Activated naive CD8-positive, alpha-beta T cell treated with anti-CD3 and anti-CD28 coated beads, Interleukin-2, amount 50 U/mL, for 24 hours (primary cell): ENCODE data around the gene NTRK3.

Source experiments
- ATAC-seq: fragments of 150-1000 bp; cut with Tn5 transposase; one replicate; pipeline ENCODE4 v1.10.0; 2021
- DNase-seq: peaks from one replicate; pipeline ENCODE4 v3.0.0; 2021
- H3K27ac Mint-ChIP-seq: one replicate; pipeline ENCODE4 v1.8.0; 2021; ENCODE audit warnings: mild to moderate bottlenecking, mixed read lengths
- H3K27me3 Mint-ChIP-seq: one replicate; pipeline ENCODE4 v1.8.0; 2021; ENCODE audit warnings: mixed read lengths
- H3K36me3 Mint-ChIP-seq: one replicate; pipeline ENCODE4 v1.8.0; 2021; ENCODE audit warnings: low read depth, mixed read lengths
- H3K4me1 Mint-ChIP-seq: one replicate; pipeline ENCODE4 v1.8.0; 2021; ENCODE audit warnings: mixed read lengths
- H3K4me3 Mint-ChIP-seq: one replicate; pipeline ENCODE4 v1.8.0; 2021; ENCODE audit warnings: mild to moderate bottlenecking, moderate library complexity, mixed read lengths
- H3K9me3 Mint-ChIP-seq: one replicate; pipeline ENCODE4 v1.8.0; 2021; ENCODE audit warnings: mixed read lengths

NTRK3 gene

GRCh38 chr15:87938031-87938430 lies 318.5 kb downstream of the NTRK3 start:
- Mint-ChIP-seq H3K4me3 (no peak overlapping the region), H3K9me3 (no peaks in the 10 kb centered on the region), H3K36me3 (no peaks in the 10 kb centered on the region), H3K4me1 (no peaks in the 10 kb centered on the region), H3K27ac (no peak overlapping the region), H3K27me3 (peaks cover 2% of the 10 kb centered on the region)
- DNase-seq, result no peak
- no peak for ATAC-seq

GRCh38 chr15:87935583-87935982 lies 321.0 kb downstream of the NTRK3 start:
- DNase-seq (no peak), ATAC-seq (no peak)
- H3K27ac Mint-ChIP-seq, result no peak overlapping the region
- no peaks in the 10 kb centered on the region for H3K36me3 Mint-ChIP-seq
- peaks cover 2% of the 10 kb centered on the region for H3K27me3 Mint-ChIP-seq
- H3K9me3 Mint-ChIP-seq, result no peaks in the 10 kb centered on the region
- no peaks in the 10 kb centered on the region for H3K4me1 Mint-ChIP-seq
- H3K4me3 Mint-ChIP-seq, result no peak overlapping the region

- Mint-ChIP-seq H3K27ac (no peak overlapping the region), H3K27me3 (peaks cover 3% of the 10 kb centered on the region), H3K9me3 (no peaks in the 10 kb centered on the region), H3K36me3 (no peaks in the 10 kb centered on the region), H3K4me1 (no peaks in the 10 kb centered on the region), H3K4me3 (no peak overlapping the region)
- ATAC-seq (no peak), DNase-seq (no peak)
These were observed 325.0 kb downstream of the NTRK3 start for GRCh38 chr15:87931584-87931983.

- peaks cover 3% of the 10 kb centered on the region for H3K27me3 Mint-ChIP-seq
- no peaks in the 10 kb centered on the region for H3K9me3 Mint-ChIP-seq
- H3K4me3 Mint-ChIP-seq, result no peak overlapping the region
- no peak overlapping the region for H3K27ac Mint-ChIP-seq
- ATAC-seq (no peak), DNase-seq (no peak)
- no peaks in the 10 kb centered on the region for H3K36me3 Mint-ChIP-seq
- H3K4me1 Mint-ChIP-seq, result no peaks in the 10 kb centered on the region
These were observed 326.1 kb downstream of the NTRK3 start for GRCh38 chr15:87930457-87930856.

GRCh38 chr15:87929841-87930240 lies 326.7 kb downstream of the NTRK3 start:
- H3K27me3 Mint-ChIP-seq, result peaks cover 3% of the 10 kb centered on the region
- no peak for DNase-seq
- no peak overlapping the region for H3K4me3 Mint-ChIP-seq
- no peaks in the 10 kb centered on the region for H3K36me3 Mint-ChIP-seq
- no peak for ATAC-seq
- no peak overlapping the region for H3K27ac Mint-ChIP-seq
- H3K9me3 Mint-ChIP-seq, result no peaks in the 10 kb centered on the region
- no peaks in the 10 kb centered on the region for H3K4me1 Mint-ChIP-seq

- H3K36me3 Mint-ChIP-seq, result no peaks in the 10 kb centered on the region
- peaks cover 3% of the 10 kb centered on the region for H3K9me3 Mint-ChIP-seq
- no peak overlapping the region for H3K4me3 Mint-ChIP-seq
- no peak for DNase-seq
- H3K4me1 Mint-ChIP-seq, result no peaks in the 10 kb centered on the region
- no peak for ATAC-seq
- peaks cover 4% of the 10 kb centered on the region for H3K27me3 Mint-ChIP-seq
- no peak overlapping the region for H3K27ac Mint-ChIP-seq
These were observed 332.1 kb downstream of the NTRK3 start for GRCh38 chr15:87924433-87924832.

GRCh38 chr15:87919064-87919463 lies 337.5 kb downstream of the NTRK3 start:
- Mint-ChIP-seq H3K4me3 (no peak overlapping the region), H3K27ac (no peak overlapping the region), H3K4me1 (no peaks in the 10 kb centered on the region), H3K27me3 (peaks cover 1% of the 10 kb centered on the region), H3K9me3 (peaks cover 7% of the 10 kb centered on the region), H3K36me3 (no peaks in the 10 kb centered on the region)
- no peak for DNase-seq
- ATAC-seq, result no peak

- Mint-ChIP-seq H3K36me3 (no peaks in the 10 kb centered on the region), H3K27me3 (peaks cover 1% of the 10 kb centered on the region), H3K9me3 (peaks cover 7% of the 10 kb centered on the region), H3K4me1 (no peaks in the 10 kb centered on the region), H3K27ac (no peak overlapping the region), H3K4me3 (no peak overlapping the region)
- ATAC-seq (no peak), DNase-seq (no peak)
These were observed 339.1 kb downstream of the NTRK3 start for GRCh38 chr15:87917480-87917879.

- Mint-ChIP-seq H3K4me3 (no peak overlapping the region), H3K27me3 (peaks cover 5% of the 10 kb centered on the region), H3K4me1 (no peaks in the 10 kb centered on the region), H3K36me3 (no peaks in the 10 kb centered on the region), H3K9me3 (peaks cover 7% of the 10 kb centered on the region), H3K27ac (no peak overlapping the region)
- no peak for DNase-seq
- ATAC-seq, result no peak
These were observed 340.3 kb downstream of the NTRK3 start for GRCh38 chr15:87916208-87916607.

- H3K36me3 Mint-ChIP-seq, result no peaks in the 10 kb centered on the region
These were observed 346.2 kb downstream of the NTRK3 start for GRCh38 chr15:87910301-87910700.

GRCh38 chr15:87907676-87908446 lies 348.7 kb downstream of the NTRK3 start:
- H3K36me3 Mint-ChIP-seq, result no peaks in the 10 kb centered on the region
- H3K27ac Mint-ChIP-seq, result no peak overlapping the region
- no peaks in the 10 kb centered on the region for H3K4me1 Mint-ChIP-seq

More at GRCh38 chr15:87910301-87910700, 346.2 kb downstream of the NTRK3 start:
- no peak overlapping the region for H3K27ac Mint-ChIP-seq
- peaks cover 4% of the 10 kb centered on the region for H3K9me3 Mint-ChIP-seq
- H3K4me3 Mint-ChIP-seq, result no peak overlapping the region
- ATAC-seq, result no peak
- DNase-seq, result no peak
- H3K4me1 Mint-ChIP-seq, result no peaks in the 10 kb centered on the region
- H3K27me3 Mint-ChIP-seq, result peaks cover 4% of the 10 kb centered on the region

GRCh38 chr15:87906444-87906843 lies 350.1 kb downstream of the NTRK3 start:
- ATAC-seq (no peak), DNase-seq (no peak)
- no peaks in the 10 kb centered on the region for H3K36me3 Mint-ChIP-seq
- peaks cover 1% of the 10 kb centered on the region for H3K27me3 Mint-ChIP-seq
- H3K4me1 Mint-ChIP-seq, result no peaks in the 10 kb centered on the region
- H3K27ac Mint-ChIP-seq, result no peak overlapping the region
- no peaks in the 10 kb centered on the region for H3K9me3 Mint-ChIP-seq
- H3K4me3 Mint-ChIP-seq, result no peak overlapping the region

More at GRCh38 chr15:87907676-87908446, 348.7 kb downstream of the NTRK3 start:
- no peak overlapping the region for H3K4me3 Mint-ChIP-seq
- H3K9me3 Mint-ChIP-seq, result no peaks in the 10 kb centered on the region
- H3K27me3 Mint-ChIP-seq, result peaks cover 4% of the 10 kb centered on the region
- ATAC-seq (no peak), DNase-seq (no peak)

GRCh38 chr15:87902772-87903426 lies 353.6 kb downstream of the NTRK3 start:
- Mint-ChIP-seq H3K4me1 (no peaks in the 10 kb centered on the region), H3K27me3 (no peaks in the 10 kb centered on the region), H3K9me3 (no peaks in the 10 kb centered on the region), H3K36me3 (no peaks in the 10 kb centered on the region), H3K27ac (no peak overlapping the region), H3K4me3 (no peak overlapping the region)
- ATAC-seq (no peak), DNase-seq (no peak)

GRCh38 chr15:87901926-87902690 lies 354.4 kb downstream of the NTRK3 start:
- Mint-ChIP-seq H3K36me3 (no peaks in the 10 kb centered on the region), H3K27me3 (no peaks in the 10 kb centered on the region), H3K27ac (no peak overlapping the region), H3K9me3 (no peaks in the 10 kb centered on the region), H3K4me1 (no peaks in the 10 kb centered on the region), H3K4me3 (no peak overlapping the region)
- ATAC-seq (no peak), DNase-seq (no peak)

- Mint-ChIP-seq H3K36me3 (no peaks in the 10 kb centered on the region), H3K9me3 (no peaks in the 10 kb centered on the region), H3K27ac (no peak overlapping the region), H3K4me1 (no peaks in the 10 kb centered on the region), H3K4me3 (no peak overlapping the region), H3K27me3 (no peaks in the 10 kb centered on the region)
- ATAC-seq, result no peak
- DNase-seq, result no peak
These were observed 355.5 kb downstream of the NTRK3 start for GRCh38 chr15:87901008-87901407.
